ENCODE results near the gene PPP2R2C.

PPP2R2C gene

GRCh38 chr4:6309777-6310176 lies 162.6 kb downstream of the PPP2R2C start:
- no peak for DNase-seq (ENCODE audit: low spot score)

- DNase-seq (ENCODE audit: low spot score) = no peak
These were observed 163.3 kb downstream of the PPP2R2C start for GRCh38 chr4:6308899-6309643.

DNA sequence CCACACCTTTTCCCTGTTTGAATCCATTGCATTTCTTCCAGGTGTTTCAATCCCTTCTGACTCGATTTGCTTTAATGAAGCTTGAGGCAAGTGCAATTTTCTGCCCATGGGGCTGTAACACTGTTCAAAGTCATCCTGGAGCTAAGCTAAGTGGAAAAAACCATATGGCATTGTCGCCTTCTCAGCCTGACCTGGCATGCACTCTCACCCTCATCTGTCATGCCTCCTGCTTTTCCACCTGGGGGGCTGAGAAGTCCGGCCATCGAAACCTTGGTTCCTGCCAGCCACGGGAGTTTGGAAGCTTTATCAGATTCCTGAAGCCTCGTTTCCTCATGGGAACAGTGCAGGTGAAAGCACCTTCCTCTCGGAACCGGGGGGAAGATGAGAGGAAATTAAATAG lies 164.5 kb downstream of the PPP2R2C start:
- DNase-seq (ENCODE audit: low spot score) = no peak

DNA sequence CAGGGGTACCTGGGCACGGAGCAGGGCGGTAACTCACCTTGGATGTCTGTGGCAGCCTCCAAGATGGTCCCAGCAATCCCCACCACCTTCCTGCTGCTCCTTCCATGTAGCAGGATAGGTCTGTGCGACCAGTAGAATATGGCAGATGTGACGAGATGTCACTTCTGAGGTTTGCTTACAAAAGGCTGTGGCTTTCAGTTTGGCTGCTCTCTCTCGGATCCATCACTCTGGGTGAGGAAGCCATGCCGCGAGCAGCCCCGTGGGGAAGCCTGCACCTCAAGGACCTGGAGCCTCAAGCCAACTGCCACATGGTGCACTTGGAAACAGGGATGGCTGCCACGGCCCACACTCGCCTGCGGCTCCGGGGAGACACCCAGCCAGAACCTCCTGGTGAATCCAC lies 165.2 kb downstream of the PPP2R2C start:
- no peak for DNase-seq (ENCODE audit: low spot score)

GRCh38 chr4:6306299-6306698 lies 166.1 kb downstream of the PPP2R2C start:
- DNase-seq (ENCODE audit: low spot score) = no peak

GRCh38 chr4:6303943-6304342 lies 168.5 kb downstream of the PPP2R2C start:
- DNase-seq (ENCODE audit: low spot score) = no peak

DNA sequence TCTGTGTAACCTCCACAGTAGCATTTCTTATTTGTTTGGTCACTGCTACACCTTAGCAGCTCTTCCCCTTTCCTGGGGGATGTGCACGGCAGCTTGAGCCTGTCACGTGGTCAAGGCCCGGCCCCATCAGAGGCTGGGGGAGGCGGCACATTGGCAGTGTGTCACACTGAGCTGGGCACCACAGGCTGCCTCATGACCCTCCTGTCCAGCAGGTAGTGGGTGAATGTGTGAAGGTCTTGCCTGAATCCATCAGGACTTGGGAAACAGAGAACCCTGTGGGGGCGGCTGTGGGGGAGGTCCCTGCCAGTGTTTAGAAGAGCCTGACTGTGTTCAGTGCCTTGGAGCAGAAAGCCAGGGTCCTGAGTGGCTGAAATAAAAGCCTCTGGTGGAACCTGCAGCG lies 169.5 kb downstream of the PPP2R2C start:
- no peak for DNase-seq (ENCODE audit: low spot score)

GRCh38 chr4:6301732-6302442 lies 170.5 kb downstream of the PPP2R2C start:
- no peak for DNase-seq (ENCODE audit: low spot score)

DNA sequence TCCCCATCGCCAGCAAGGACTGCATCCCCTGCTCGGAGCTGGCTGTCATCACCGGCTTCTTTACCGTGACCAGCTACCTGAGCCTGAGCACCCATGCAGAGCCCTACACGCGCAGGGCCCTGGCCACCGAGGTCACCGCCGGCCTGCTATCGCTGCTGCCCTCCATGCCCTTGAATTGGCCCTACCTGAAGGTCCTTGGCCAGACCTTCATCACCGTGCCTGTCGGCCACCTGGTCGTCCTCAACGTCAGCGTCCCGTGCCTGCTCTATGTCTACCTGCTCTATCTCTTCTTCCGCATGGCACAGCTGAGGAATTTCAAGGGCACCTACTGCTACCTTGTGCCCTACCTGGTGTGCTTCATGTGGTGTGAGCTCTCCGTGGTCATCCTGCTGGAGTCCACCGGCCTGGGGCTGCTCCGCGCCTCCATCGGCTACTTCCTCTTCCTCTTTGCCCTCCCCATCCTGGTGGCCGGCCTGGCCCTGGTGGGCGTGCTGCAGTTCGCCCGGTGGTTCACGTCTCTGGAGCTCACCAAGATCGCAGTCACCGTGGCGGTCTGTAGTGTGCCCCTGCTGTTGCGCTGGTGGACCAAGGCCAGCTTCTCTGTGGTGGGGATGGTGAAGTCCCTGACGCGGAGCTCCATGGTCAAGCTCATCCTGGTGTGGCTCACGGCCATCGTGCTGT lies 171.2 kb downstream of the PPP2R2C start:
- no peak for DNase-seq (ENCODE audit: low spot score)

DNA sequence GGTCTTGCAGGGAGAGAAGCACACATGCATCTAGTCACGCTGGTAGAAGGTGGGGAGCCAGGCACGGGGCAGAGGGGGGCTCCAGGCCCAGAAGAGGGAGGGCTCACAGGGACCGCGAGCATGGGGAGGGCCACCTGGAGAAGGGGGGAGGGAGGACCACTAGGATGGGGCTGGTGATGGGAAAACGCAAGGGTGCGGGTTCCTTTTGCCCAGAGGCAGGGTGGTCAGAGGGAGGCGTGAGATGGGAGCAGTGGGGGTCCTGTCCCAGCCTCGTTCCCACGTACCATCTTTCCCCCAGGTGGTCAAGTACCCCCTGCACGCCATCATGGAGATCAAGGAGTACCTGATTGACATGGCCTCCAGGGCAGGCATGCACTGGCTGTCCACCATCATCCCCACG lies 172.1 kb downstream of the PPP2R2C start:
- no peak for DNase-seq (ENCODE audit: low spot score)

GRCh38 chr4:6299875-6300274 lies 172.5 kb downstream of the PPP2R2C start:
- DNase-seq (ENCODE audit: low spot score) = no peak

GRCh38 chr4:6298852-6299251 lies 173.6 kb downstream of the PPP2R2C start:
- DNase-seq (ENCODE audit: low spot score) = no peak

- no peak for DNase-seq (ENCODE audit: low spot score)
These were observed 174.4 kb downstream of the PPP2R2C start for GRCh38 chr4:6298035-6298434.

DNA sequence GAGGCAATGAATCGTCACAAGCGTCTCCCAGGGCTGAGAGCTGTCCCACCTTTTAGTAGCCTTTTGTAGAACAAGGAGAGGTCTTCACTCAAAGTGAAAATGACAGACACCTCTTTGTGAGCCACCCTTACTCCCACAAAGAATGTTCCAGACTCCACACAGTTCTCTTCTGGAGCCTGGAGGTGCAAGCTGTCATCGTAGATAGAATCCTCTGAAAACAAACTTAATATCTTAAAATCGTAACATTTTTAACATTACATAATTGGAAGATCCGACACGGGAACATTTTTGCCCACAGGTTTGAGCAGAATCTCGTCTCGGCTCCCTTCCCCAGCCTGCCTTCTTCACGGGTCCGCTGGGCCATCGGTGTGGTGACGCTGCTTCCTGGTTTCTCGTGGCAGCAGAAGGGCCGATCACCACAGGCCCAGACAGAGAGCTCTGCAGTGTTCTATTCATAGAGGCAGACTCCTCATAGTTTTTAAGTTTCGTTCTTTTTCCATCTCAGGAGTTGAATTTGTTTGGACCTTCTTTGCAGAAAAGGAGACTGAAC lies 175.1 kb downstream of the PPP2R2C start:
- no peak for DNase-seq (ENCODE audit: low spot score)

DNA sequence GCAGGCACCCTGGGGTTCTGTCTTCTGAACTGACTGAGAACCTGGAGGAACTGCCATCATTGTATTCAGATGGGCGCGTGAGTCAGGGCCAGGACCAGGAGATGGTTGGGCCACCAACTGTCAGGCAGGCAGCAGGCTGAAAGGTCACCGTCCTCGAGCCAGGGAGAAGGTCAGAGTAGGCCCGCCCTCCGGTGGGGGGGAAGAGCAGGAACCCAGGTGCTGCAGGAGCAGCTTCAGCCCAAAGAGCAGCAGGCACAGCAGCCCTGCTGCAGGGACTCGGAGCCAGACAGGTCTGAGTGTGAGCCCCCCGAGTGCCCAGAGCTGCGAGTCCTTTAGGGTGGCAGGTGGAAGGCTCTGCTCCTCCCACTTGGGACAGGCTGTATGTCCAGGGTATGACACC lies 176.4 kb downstream of the PPP2R2C start:
- no peak for DNase-seq (ENCODE audit: low spot score)

- no peak for DNase-seq (ENCODE audit: low spot score)
These were observed 176.9 kb downstream of the PPP2R2C start for GRCh38 chr4:6295495-6295894.

- no peak for DNase-seq (ENCODE audit: low spot score)
These were observed 177.6 kb downstream of the PPP2R2C start for GRCh38 chr4:6294705-6295421.

DNA sequence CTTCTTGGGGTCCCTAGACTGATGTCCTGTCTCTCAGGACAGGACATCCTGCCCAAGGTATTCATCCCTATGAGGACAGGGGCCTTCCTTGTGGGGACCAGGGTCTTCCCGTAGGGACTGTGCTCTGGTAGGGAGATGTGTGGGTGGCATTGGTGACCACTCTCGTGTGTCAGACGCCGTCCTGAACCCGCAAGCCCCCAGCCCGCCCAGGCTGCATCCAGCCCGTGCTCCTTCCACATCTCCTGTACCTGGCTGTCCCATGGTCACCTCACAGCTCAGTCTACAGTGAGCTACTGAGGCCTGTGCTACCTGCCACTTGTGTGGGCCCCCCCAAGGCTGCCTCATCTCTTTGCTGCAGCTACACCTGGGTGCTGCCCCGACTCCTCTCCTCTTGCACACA lies 178.8 kb downstream of the PPP2R2C start:
- DNase-seq (ENCODE audit: low spot score) = no peak

DNA sequence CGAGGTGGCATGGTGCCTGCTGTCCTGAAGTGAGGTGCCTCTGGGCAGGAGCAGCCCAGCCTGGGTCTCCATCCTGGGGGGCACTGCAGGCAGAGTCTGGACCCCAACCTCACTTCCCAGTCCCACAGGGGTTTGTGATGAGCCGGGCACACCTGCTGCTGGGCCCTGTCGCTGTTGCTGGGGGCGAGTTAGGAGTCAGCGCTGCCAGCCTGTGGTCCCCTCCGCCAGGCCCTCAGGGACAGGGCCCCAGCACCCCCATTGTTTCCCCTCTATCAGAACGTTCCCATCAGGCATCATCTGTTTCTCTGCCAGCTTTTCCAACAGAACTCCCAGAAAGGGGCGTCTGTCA lies 179.3 kb downstream of the PPP2R2C start:
- no peak for DNase-seq (ENCODE audit: low spot score)

DNA sequence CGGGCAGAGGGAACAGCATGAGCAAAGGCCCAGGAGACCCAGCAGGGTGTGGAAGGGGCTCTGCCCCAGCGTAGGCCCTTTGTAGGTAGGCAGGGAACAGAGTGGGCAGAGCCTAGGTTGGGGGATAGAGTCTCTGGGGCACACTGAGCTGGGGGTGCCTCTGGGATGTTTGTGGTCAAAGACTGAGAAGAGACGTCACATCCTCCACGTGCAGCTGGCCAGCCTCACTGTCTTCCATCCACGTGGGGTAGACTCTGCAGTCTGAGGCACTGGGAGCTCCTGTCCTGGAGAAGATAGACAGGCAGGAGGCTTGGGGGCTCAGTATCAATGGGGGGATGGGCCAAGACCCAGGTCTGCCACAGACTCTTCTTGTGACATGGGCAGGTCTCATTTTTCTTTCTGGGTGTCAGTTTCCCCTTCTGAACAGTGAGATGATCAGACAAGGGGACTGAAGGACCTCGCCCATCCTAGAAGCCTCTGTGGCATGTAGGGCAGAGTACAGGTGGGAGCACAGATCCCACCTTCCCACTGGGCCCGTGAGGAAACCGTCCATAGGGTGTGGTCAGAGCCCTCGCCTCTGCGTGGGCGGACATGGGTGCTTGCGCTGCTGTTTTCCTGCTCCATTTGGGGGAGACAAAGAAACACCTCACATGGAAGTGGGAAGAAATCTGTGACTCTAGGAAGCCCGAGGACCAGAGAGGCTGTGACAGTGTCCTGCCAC lies 179.9 kb downstream of the PPP2R2C start:
- DNase-seq (ENCODE audit: low spot score) = no peak

- DNase-seq (ENCODE audit: low spot score) = no peak
These were observed 180.6 kb downstream of the PPP2R2C start for GRCh38 chr4:6291784-6292297.

Data from germinal center (tissue), 1 donor.